Choroid plexus epithelial cell (primary cell): ENCODE results near the gene ZFR.
"Not testable (repeated sequence)": the region's sequence is repeated elsewhere in the genome, so short reads cannot be mapped to it uniquely, and the experiment has no call there.

Source experiments
- DNase-seq: peaks from one replicate; pipeline ENCODE4 v3.0.0-alpha.2; 2010; ENCODE audit warnings: low read depth
- H3K4me3 ChIP-seq: 2 replicates; pipeline ENCODE4 v1.5.1; 2011; ENCODE audit warnings: low read depth, mild to moderate bottlenecking, control low read depth, low read length, moderate library complexity
- TF ChIP-seq, protein P1 (sequence below): conservative IDR thresholded peaks from 2 replicates; pipeline ENCODE4 v1.5.1; 2011; ENCODE audit warnings: low read depth, mild to moderate bottlenecking, control low read depth, inconsistent platforms, low read length, moderate library complexity

Gene ZFR

DNA sequence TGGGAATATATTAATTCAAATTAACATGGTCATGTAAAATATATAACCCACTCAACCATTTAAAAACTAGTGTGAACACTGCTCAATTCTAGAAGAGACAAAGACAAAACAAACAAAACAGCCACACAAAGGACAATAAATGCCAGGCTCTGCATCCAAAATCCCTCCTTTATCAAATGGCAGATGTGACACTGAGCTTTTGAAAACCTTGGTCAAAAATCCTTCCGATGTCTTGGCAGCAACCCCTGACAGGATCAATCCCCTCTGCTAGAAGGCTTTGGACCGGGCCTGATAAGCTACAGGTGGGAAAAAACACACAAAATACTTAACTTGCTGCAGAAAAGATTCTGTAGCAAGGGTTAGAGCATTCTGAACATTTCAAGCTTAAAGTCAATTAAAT is 61.5 kb downstream of the ZFR start:
- no peak overlapping the region for H3K4me3 ChIP-seq
- TF ChIP-seq, protein P1, sequence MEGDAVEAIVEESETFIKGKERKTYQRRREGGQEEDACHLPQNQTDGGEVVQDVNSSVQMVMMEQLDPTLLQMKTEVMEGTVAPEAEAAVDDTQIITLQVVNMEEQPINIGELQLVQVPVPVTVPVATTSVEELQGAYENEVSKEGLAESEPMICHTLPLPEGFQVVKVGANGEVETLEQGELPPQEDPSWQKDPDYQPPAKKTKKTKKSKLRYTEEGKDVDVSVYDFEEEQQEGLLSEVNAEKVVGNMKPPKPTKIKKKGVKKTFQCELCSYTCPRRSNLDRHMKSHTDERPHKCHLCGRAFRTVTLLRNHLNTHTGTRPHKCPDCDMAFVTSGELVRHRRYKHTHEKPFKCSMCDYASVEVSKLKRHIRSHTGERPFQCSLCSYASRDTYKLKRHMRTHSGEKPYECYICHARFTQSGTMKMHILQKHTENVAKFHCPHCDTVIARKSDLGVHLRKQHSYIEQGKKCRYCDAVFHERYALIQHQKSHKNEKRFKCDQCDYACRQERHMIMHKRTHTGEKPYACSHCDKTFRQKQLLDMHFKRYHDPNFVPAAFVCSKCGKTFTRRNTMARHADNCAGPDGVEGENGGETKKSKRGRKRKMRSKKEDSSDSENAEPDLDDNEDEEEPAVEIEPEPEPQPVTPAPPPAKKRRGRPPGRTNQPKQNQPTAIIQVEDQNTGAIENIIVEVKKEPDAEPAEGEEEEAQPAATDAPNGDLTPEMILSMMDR, result no peak
- DNase-seq, result no peak

DNA sequence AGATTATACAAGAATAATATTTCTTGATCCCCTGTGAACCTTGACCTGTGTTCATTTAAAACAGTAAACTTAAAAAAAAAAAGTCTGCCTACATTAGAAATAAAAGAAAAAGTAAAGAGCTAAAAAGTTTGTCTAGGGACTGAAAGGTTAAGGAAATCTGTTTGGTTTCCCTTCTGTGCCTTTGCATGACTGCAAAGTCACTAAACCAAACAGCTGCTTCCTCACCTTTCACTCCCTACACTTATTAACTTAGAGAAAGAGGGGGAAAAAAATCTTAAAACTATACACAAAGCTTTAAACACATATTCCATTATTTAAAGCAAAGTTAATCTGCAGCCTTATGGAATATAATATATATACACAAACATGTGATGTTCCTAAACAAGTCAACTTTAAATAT is 65.1 kb downstream of the ZFR start:
- no peak for DNase-seq

DNA sequence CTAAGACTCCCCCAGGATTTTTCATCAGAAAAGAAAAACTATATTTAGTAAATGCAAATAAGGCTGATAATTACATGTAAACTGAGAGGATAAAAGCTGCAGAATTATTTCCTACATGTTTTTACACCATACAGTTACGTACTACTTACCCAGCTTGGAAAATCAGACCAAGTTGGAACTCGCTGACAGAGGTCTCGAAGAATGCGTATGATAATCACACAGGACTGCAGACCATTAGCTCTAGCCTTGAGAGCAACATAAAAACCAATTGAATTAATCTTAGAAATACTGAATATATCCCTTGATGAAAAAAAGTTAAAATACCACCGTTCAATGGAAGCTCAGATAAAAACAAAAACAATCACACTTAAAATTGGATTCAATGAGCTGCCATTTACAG is 65.6 kb downstream of the ZFR start:
- no peak for DNase-seq
- H3K4me3 ChIP-seq, result no peak overlapping the region
- TF ChIP-seq, protein P1, result no peak

More for the DNA sequence above, 65.1 kb downstream of the ZFR start:
- H3K4me3 ChIP-seq, result no peak overlapping the region
- TF ChIP-seq, protein P1, result no peak

DNA sequence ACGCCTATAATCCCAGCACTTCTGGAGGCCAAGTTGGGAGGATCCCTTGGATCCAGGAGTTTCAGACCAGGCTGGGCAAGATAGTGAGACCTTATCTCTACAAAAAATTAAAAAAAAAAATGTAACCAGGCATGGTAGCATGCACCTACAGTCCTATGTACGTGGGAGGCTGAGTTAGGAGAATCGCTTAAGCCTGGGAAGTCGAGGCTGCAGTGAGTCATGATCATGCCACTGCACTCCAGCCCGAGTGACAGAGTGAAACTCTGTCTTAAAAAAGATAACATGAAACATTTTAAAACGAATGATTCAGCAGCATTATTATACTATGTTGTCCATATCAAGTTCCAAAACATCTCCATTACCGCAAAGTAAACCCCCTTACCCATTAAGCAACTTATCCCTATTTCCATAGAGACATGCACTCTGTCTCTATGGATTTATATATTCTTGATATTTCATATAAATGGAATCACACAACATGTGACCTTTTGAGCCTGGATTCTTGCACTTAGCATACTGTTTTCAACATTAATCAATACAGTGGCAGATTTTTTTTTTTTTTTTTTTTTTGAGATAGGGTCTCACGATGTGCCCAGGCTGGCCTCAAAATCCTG is 74.9 kb downstream of the ZFR start:
- peak; percentile 17 for DNase-seq
- no peak overlapping the region for H3K4me3 ChIP-seq
- TF ChIP-seq, protein P1, result no peak

DNA sequence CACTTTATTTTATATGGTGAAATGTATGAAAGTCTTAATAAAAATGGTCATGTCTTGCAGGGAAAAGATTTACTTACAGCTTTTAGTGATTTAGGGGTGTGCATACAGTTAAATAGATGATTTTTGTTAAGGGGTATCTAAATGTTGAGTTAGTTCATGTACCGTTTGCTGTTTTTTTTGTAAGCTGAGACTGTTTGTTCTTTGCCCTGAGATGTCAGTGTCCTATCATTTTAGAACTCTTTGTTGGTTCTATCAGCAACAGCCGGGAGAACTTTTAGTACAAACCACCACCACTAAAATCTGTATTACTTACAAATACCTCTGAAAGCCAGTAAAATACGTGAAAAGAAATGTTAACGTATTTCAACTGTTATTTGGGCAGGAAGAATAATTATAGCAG is 75.5 kb downstream of the ZFR start:
- DNase-seq, result peak; percentile 16
- TF ChIP-seq, protein P1, result no peak
- no peak overlapping the region for H3K4me3 ChIP-seq

DNA sequence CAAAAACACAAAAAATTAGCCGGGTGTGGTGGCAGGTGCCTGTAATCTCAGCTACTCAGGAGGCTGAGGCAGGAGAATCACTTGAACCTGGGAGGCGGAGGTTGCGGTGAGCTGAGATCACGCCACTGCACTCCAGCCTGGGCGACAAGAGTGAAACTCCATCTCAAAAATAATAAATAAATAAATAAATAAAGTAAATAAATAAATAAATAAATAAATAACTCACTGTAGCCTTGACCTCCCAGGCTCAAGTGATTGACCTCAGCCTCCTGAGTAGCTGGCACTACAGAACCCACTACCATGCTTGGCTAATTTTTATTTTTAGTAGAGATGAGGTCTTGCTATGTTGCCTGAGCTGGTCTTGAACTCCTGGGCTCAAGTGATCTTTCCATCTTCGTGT is 77.3 kb downstream of the ZFR start:
- not testable (repeated sequence) for H3K4me3 ChIP-seq, DNase-seq

DNA sequence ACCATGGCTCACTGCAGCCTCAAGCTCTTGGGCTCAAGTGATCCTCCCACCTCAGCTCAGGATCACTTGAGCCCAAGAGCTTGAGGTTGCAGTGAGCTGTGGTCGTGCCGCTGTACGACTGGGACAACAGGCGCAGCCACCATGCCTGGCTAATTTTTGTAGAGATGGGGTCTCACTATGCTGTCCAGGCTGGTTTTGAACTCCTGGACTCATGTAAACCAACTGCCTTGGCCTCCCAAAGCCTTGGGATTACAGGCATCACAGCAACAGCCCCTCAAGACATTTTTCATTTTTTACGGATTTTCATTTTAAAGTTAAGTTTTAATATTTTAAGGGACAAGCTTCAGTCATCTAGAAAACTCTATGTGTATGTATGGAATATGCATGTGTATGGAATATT is 78.9 kb downstream of the ZFR start:
- DNase-seq, result no peak
- no peak overlapping the region for H3K4me3 ChIP-seq
- TF ChIP-seq, protein P1, result no peak
